CD14-positive monocyte (primary cell): ENCODE measurements around the gene FSCN2. TPM values are rescaled to one million over a fixed set of nuclear protein-coding genes. Genes with fewer than 3 reads are reported as not detected.
A peak's percentile ranks its signal among the peaks of the same experiment; 100 is the strongest.

Experiments used
- DNase-seq, 3 donors: peaks; one replicate each; pipeline ENCODE4 v3.0.0-alpha.2; 2011 to 2022
- H2AFZ ChIP-seq: 2 replicates; pipeline ENCODE4 v1.6.0; 2012; ENCODE audit warnings: mild to moderate bottlenecking, low read depth, low read length, inconsistent platforms; ENCODE audit not compliant: insufficient read depth, poor library complexity, severe bottlenecking
- H3K27ac ChIP-seq, 2 donors: 1 replicate in 1 of 2; 2 replicates in 1 of 2; pipeline ENCODE4 v1.5.1; 2012 to 2013; ENCODE audit warnings: low read length in 2 of 2, control low read depth in 1 of 2, inconsistent platforms in 1 of 2, low read depth in 1 of 2, mild to moderate bottlenecking in 1 of 2
- H3K27me3 ChIP-seq, 2 donors: one replicate each; pipeline versions ENCODE4 v1.6.0 to v1.6.1; 2011 to 2013; ENCODE audit warnings: low read length in 2 of 2; ENCODE audit not compliant: control insufficient read depth in 2 of 2, insufficient read depth in 2 of 2
- H3K36me3 ChIP-seq, 2 donors: replicated peaks in 1 of 2; 1 replicate in 1 of 2; 2 replicates in 1 of 2; pipeline versions ENCODE4 v1.5.1 to v1.6.1; 2012 to 2013; ENCODE audit warnings: low read length in 2 of 2, control low read depth in 1 of 2, inconsistent platforms in 1 of 2, mild to moderate bottlenecking in 1 of 2; ENCODE audit not compliant: insufficient read depth in 2 of 2, control insufficient read depth in 1 of 2
- H3K4me1 ChIP-seq, 2 donors: 1 replicate in 1 of 2; 2 replicates in 1 of 2; pipeline versions ENCODE4 v1.5.1 to v1.6.1; 2012 to 2013; ENCODE audit warnings: low read length in 2 of 2, control low read depth in 1 of 2, inconsistent platforms in 1 of 2, mild to moderate bottlenecking in 1 of 2, moderate library complexity in 1 of 2; ENCODE audit not compliant: insufficient read depth in 2 of 2, control insufficient read depth in 1 of 2
- H3K4me2 ChIP-seq: replicated peaks from 2 replicates; pipeline ENCODE3; 2012; ENCODE audit warnings: low read length, moderate library complexity, mild to moderate bottlenecking; ENCODE audit not compliant: poor library complexity, severe bottlenecking; ENCODE audit errors: extremely low read depth
- H3K4me3 ChIP-seq, 3 experiments: fragments of 200-600 bp in 1 of 3; sonication (generic) in 1 of 3; replicated peaks in 1 of 3; 1 replicate in 2 of 3; 2 replicates in 1 of 3; pipeline ENCODE4 v1.5.1; 2011 to 2013; ENCODE audit warnings: low read length in 3 of 3, mild to moderate bottlenecking in 3 of 3, control low read depth in 2 of 3, low read depth in 2 of 3, inconsistent platforms in 1 of 3, moderate library complexity in 1 of 3
- H3K79me2 ChIP-seq: 2 replicates; pipeline ENCODE4 v1.6.0; 2012; ENCODE audit warnings: mild to moderate bottlenecking, control low read depth, inconsistent platforms, low read length, moderate library complexity; ENCODE audit not compliant: insufficient read depth
- H3K9ac ChIP-seq: 2 replicates; pipeline ENCODE4 v1.6.0; 2017; ENCODE audit warnings: low read length, mild to moderate bottlenecking; ENCODE audit not compliant: insufficient read depth, poor library complexity, severe bottlenecking
- H3K9me3 ChIP-seq, 2 donors: replicated peaks in 1 of 2; 1 replicate in 1 of 2; 2 replicates in 1 of 2; pipeline versions ENCODE4 v1.5.1 to v1.6.1; 2012 to 2013; ENCODE audit warnings: low read length in 2 of 2, control low read depth in 1 of 2; ENCODE audit not compliant: control insufficient read depth in 1 of 2, insufficient read depth in 1 of 2
- H4K20me1 ChIP-seq: 2 replicates; pipeline ENCODE4 v1.6.0; 2012; ENCODE audit warnings: mild to moderate bottlenecking, low read length, control low read depth, moderate library complexity; ENCODE audit not compliant: insufficient read depth
- H3K27ac Mint-ChIP-seq, 7 donors: one replicate each; pipeline ENCODE4 v1.8.0; 2020; ENCODE audit warnings: mild to moderate bottlenecking in 7 of 7, mixed read lengths in 7 of 7, moderate library complexity in 6 of 7, inconsistent platforms in 2 of 7
- H3K27me3 Mint-ChIP-seq, 3 donors: one replicate each; pipeline ENCODE4 v1.8.0; 2021 to 2022; ENCODE audit warnings: low read depth in 3 of 3, mild to moderate bottlenecking in 3 of 3, mixed read lengths in 3 of 3, moderate library complexity in 3 of 3, inconsistent platforms in 1 of 3
- H3K36me3 Mint-ChIP-seq, 2 donors: one replicate each; pipeline ENCODE4 v1.8.0; 2020; ENCODE audit warnings: mixed read lengths in 2 of 2, inconsistent platforms in 1 of 2, mild to moderate bottlenecking in 1 of 2
- H3K4me1 Mint-ChIP-seq: one replicate; pipeline ENCODE4 v1.8.0; 2020; ENCODE audit warnings: mild to moderate bottlenecking, mixed read lengths
- H3K4me3 Mint-ChIP-seq, 2 donors: one replicate each; pipeline ENCODE4 v1.8.0; 2020; ENCODE audit warnings: mild to moderate bottlenecking in 2 of 2, mixed read lengths in 2 of 2, moderate library complexity in 1 of 2
- H3K9me3 Mint-ChIP-seq, 7 donors: one replicate each; pipeline ENCODE4 v1.8.0; 2020 to 2022; ENCODE audit warnings: mixed read lengths in 7 of 7, mild to moderate bottlenecking in 6 of 7, moderate library complexity in 6 of 7, inconsistent platforms in 2 of 7
- WGBS: methylation state at CpG from one replicate; pipeline ENCODE4 v1.1.5; 2013; ENCODE audit warnings: missing lambda C conversion rate; ENCODE audit not compliant: insufficient coverage; 5-methylcytosine and 5-hydroxymethylcytosine counted together
- intact Hi-C, 2 donors: fragments of 100-400 bp; cut with micrococcal nuclease; formaldehyde crosslinking; loops; one replicate each; pipeline versions ENCODE4 v1.15.0 to v1.15.1; 2023
- polyA plus RNA-seq, 3 donors: library from polyadenylated mRNA; depleted of rRNA in 1 of 3; unstranded in 2 of 3; stranded (reverse) in 1 of 3; fragments of 300-500 nt in 2 of 3; fragments of >200 nt in 1 of 3; fragmentation: Illumina TruSeq in 2 of 3; gene quantifications; 1 replicate in 2 of 3; 2 replicates in 1 of 3; pipeline ENCODE4 v1.2.3, GENCODE V29; 2012 to 2021
- TF ChIP-seq, protein P1 (sequence below): fragments of 200-600 bp; IDR thresholded peaks from one replicate; pipeline ENCODE4 v1.8.0; 2022; ENCODE audit warnings: antibody characterized with exemption, mild to moderate bottlenecking

FSCN2 gene
- polyA plus RNA-seq, 3 donors: 0.07 TPM; not detected in 2

DNA sequence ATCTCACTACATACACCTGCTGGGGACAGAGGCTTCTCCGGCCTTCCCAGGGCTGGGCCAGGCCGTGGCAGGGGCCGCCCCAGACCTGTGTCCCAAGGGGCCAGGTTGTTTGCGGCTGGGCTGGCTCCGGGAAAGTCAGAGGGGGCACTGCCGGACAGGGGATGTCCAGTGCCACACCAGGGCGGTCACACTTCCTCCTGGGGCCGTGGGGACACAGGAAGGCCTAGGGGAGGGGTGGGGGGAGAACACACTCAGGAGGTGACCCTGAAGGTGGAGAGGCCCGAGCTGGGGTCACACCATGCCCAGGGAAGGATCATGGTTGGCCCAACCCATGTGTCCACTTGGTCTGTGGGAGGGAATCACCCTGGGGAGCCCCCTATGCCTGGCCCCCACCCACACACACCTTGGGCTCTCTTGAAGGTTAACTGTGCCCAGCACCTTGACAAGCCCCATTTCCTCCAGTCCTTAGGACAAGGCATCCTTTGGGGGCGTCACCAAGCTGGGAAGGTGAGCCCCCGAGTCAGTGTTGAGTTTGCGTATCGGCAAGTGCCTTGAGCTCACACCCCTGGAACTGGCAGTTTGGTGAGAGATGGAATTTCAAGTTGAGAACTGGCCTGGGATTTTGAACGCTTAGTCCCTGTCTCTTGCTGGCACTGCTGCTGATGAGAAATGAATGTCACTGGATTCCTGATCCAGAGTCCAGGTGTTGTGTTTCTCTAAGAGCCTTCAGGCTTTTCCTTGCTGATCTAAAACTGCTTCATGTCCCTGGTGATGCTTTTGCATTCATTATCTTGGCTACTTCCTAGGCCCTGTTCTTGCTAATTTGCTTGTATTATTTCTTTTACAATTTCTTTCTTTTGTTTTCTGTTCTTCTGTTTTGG is 7.9 kb upstream of the FSCN2 start:
- H3K9me3 Mint-ChIP-seq: no peaks in the 10 kb centered on the region
- H3K4me2 ChIP-seq: peak overlapping the region; percentile 90
- H3K27ac Mint-ChIP-seq: peak overlapping the region in 5 of 7 donors; percentile 5 to 66 (median 43)
- H3K9me3 ChIP-seq: no peaks in the 10 kb centered on the region
- H3K4me1 ChIP-seq: peaks cover 51 to 60% of the 10 kb centered on the region in 2 donors
- TF ChIP-seq, protein P1, sequence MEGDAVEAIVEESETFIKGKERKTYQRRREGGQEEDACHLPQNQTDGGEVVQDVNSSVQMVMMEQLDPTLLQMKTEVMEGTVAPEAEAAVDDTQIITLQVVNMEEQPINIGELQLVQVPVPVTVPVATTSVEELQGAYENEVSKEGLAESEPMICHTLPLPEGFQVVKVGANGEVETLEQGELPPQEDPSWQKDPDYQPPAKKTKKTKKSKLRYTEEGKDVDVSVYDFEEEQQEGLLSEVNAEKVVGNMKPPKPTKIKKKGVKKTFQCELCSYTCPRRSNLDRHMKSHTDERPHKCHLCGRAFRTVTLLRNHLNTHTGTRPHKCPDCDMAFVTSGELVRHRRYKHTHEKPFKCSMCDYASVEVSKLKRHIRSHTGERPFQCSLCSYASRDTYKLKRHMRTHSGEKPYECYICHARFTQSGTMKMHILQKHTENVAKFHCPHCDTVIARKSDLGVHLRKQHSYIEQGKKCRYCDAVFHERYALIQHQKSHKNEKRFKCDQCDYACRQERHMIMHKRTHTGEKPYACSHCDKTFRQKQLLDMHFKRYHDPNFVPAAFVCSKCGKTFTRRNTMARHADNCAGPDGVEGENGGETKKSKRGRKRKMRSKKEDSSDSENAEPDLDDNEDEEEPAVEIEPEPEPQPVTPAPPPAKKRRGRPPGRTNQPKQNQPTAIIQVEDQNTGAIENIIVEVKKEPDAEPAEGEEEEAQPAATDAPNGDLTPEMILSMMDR: no peak
- H3K79me2 ChIP-seq: peaks cover 32% of the 10 kb centered on the region
- H3K36me3 Mint-ChIP-seq: peaks cover 4 to 7% of the 10 kb centered on the region in 2 donors
- peak in 1 of 3 donors; percentile 28 for DNase-seq
- peaks cover 0 to 35% of the 10 kb centered on the region in 2 donors for H3K27me3 ChIP-seq
- peaks cover 22 to 49% (median 41%) of the 10 kb centered on the region in 3 donors for H3K27me3 Mint-ChIP-seq
- H3K4me3 Mint-ChIP-seq: peak overlapping the region in 1 of 2 donors; percentile 46
- intact Hi-C loops: no loop called here
- WGBS: 90% methylated on average over 11 of the region's 14 CpGs
- H3K4me1 Mint-ChIP-seq: peaks cover 35% of the 10 kb centered on the region
- H2AFZ ChIP-seq: peak overlapping the region; percentile 78
- peak overlapping the region in 1 of 3 experiments; percentile 77 for H3K4me3 ChIP-seq
- H4K20me1 ChIP-seq: peaks cover 10% of the 10 kb centered on the region
- peak overlapping the region; percentile 68 for H3K9ac ChIP-seq
- peak overlapping the region in 1 of 2 donors; percentile 48 for H3K27ac ChIP-seq
- H3K36me3 ChIP-seq: no peaks in the 10 kb centered on the region

DNA sequence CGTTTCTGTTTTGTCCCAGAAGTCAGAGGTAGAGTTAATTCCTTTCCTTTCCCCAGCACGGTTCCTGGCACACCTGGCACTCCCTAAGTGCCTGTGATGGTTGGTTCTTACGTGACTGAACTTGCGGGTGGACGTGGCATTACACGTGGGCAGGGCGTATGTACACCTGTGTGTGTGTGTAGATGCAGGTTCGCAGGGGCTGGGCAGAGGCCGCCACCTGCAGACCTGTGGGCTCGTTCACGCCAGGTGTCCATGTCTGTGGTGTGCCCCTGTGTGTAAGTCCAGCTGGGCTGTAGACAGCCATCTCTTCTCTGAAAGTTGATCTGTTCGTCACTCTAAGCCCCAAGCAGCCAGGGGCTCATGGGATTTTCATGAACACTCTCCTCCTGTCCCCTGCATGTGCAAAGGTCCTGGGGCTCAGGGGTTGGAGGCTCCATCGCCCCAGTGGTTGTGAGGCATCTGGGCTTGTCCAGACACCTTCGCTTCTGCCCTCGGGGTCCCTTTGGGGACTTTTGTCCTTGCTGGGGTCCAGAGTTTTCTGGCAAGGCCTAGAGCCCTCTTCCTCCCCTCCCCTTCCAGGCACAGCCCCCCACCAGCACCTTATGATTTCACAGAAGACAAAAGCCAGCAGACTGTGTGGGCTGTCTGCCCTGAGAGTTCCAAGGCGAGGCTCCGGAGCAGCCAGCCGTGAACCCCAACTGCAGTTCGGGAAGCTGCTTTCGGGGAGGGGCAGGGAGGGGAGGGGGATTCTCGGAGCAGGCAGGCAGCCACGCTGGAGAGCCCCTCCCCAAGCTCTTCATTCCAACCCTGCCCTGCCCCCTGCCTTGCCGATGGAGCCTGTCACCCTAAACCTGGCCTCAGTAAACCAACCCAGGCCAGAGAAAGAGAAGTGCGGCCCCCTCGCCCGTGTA is 5.4 kb upstream of the FSCN2 start:
- Histone ChIP-seq H4K20me1 (peaks cover 5% of the 10 kb centered on the region), H3K9ac (no peak overlapping the region), H2AFZ (no peak overlapping the region), H3K27ac (no peak overlapping the region), H3K4me2 (no peak overlapping the region), H3K4me3 (no peak overlapping the region), H3K9me3 (no peaks in the 10 kb centered on the region), H3K4me1 (peaks cover 26 to 36% of the 10 kb centered on the region in 2 donors), H3K27me3 (peaks cover 0 to 43% of the 10 kb centered on the region in 2 donors), H3K79me2 (peaks cover 7% of the 10 kb centered on the region), H3K36me3 (no peaks in the 10 kb centered on the region)
- WGBS: 73% methylated on average over 7 of the region's 26 CpGs
- intact Hi-C loops: no loop called here
- H3K9me3 Mint-ChIP-seq: no peaks in the 10 kb centered on the region
- DNase-seq: peak in 2 of 3 donors; percentile 37 to 48
- H3K27ac Mint-ChIP-seq: no peak overlapping the region
- no peak overlapping the region for H3K4me3 Mint-ChIP-seq
- H3K4me1 Mint-ChIP-seq: peaks cover 16% of the 10 kb centered on the region
- H3K27me3 Mint-ChIP-seq: peaks cover 22 to 69% (median 53%) of the 10 kb centered on the region in 3 donors
- TF ChIP-seq, protein P1: no peak
- H3K36me3 Mint-ChIP-seq: no peaks in the 10 kb centered on the region
